ENCODE data around the gene LRMDA.

Gene LRMDA

DNA sequence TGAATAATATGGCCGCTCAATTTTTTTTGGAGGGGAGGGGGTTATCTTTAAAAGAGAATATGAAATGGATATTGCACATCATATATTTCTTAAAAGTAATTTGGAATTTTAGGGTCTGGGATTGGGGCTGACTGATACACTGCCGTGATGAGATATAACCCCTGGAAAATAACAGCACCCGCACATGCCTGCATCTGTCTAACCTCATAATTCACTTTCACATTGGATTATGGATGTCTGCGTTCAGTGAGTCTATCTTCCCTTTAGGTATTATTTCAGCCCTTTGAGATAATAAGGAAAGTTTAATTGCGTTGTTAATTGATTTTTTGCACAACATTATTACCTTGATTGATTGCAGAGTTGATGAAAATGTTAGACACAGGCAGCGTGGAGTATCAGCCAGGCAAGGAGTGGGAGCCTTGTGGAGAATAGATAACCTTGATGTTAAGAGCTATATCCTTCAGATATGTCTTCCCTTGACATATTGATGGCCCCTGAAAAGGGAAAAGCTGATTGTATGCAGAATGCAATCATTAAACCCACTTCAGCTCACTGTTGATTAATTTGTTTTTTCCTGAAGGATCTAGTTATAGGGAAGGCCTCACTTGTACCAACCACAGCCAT, 1111.0 kb downstream of the LRMDA start:
- in situ Hi-C loops (cut with HindIII; ENCODE audit: low sequenced_read_pairs) = no loop called here

DNA sequence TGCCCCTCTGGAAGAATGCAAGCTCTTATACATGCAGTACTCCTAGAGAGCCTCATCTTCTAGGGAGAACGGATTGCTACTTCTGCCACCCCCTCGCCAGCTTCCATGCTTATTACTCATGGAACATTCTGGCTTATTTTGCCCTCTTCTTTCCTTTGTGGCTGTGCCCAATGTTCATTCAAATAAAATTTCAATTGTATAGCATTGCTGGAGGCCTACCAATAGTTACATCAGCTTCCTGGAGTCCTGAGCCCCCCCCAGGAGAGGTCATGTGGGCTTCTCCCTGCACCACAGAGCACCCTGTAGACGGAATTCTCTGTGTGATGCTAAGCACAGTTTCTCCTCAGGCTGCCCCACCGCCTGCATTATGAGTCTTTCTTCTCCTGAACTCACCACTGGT, 1112.2 kb downstream of the LRMDA start:
- no peak overlapping the region for H3K4me3 ChIP-seq (ENCODE audit: low read depth, low read length)
- no peak for DNase-seq (ENCODE audit: low read depth)
- TF ChIP-seq, protein P1, sequence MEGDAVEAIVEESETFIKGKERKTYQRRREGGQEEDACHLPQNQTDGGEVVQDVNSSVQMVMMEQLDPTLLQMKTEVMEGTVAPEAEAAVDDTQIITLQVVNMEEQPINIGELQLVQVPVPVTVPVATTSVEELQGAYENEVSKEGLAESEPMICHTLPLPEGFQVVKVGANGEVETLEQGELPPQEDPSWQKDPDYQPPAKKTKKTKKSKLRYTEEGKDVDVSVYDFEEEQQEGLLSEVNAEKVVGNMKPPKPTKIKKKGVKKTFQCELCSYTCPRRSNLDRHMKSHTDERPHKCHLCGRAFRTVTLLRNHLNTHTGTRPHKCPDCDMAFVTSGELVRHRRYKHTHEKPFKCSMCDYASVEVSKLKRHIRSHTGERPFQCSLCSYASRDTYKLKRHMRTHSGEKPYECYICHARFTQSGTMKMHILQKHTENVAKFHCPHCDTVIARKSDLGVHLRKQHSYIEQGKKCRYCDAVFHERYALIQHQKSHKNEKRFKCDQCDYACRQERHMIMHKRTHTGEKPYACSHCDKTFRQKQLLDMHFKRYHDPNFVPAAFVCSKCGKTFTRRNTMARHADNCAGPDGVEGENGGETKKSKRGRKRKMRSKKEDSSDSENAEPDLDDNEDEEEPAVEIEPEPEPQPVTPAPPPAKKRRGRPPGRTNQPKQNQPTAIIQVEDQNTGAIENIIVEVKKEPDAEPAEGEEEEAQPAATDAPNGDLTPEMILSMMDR (IDR thresholded peaks at IDR 0.05; ENCODE audit: low read depth, low read length, missing control alignments) = no peak
- in situ Hi-C loops (cut with HindIII; ENCODE audit: low sequenced_read_pairs) = no loop called here

More for the DNA sequence above, 1111.0 kb downstream of the LRMDA start:
- DNase-seq (ENCODE audit: low read depth) = no peak
- TF ChIP-seq, protein P1 (IDR thresholded peaks at IDR 0.05; ENCODE audit: low read depth, low read length, missing control alignments) = no peak
- no peak overlapping the region for H3K4me3 ChIP-seq (ENCODE audit: low read depth, low read length)

DNA sequence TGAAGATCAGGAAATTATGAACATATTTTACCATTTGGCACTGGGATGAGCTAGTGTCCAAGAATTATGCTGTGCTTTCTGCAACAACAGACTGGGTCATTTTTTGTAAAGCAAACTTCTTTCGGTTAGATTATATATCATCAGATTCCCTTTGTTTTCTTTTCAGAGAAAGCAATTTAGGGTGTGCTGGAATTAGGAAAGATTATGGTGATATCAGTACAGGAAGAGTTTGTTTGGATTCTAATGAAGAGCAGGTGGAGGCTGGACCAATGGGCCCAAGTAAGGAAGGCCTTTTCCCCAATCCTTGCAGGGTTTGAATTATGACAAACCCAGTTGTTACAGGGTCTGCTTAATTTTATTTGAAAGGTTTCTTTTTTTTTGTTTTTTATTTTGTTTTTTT, 1113.4 kb downstream of the LRMDA start:
- TF ChIP-seq, protein P1 (IDR thresholded peaks at IDR 0.05; ENCODE audit: low read depth, low read length, missing control alignments) = no peak
- no peak overlapping the region for H3K4me3 ChIP-seq (ENCODE audit: low read depth, low read length)
- in situ Hi-C loops (cut with HindIII; ENCODE audit: low sequenced_read_pairs) = no loop called here
- DNase-seq (ENCODE audit: low read depth) = no peak

DNA sequence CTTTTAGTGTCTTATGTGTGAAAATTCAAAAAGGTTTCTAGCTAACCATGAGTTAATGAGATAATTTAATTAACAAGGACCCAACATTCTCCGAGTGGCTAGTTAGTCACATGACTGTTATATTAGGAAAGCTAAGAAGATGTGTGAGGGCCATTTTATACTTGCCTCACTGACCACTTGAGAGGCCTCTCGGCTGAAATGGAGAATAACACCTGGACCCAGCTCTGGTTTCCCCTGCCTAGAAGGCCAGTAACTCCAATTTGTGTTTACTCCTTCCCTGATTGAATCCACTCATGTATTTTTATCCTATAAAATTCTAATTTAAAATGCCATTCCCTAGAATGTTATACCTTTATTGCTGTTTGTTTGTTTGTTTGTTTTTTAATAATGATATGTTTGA, 1115.0 kb downstream of the LRMDA start:
- DNase-seq (ENCODE audit: low read depth) = no peak
- in situ Hi-C loops (cut with HindIII; ENCODE audit: low sequenced_read_pairs) = no loop called here
- no peak overlapping the region for H3K4me3 ChIP-seq (ENCODE audit: low read depth, low read length)
- TF ChIP-seq, protein P1 (IDR thresholded peaks at IDR 0.05; ENCODE audit: low read depth, low read length, missing control alignments) = no peak

GRCh38 chr10:76547352-76547972, 1116.0 kb downstream of the LRMDA start:
- H3K4me3 ChIP-seq (ENCODE audit: low read depth, low read length) = no peak overlapping the region
- in situ Hi-C loops (cut with HindIII; ENCODE audit: low sequenced_read_pairs) = no loop called here
- DNase-seq (ENCODE audit: low read depth) = peak; percentile 80
- TF ChIP-seq, protein P1 (IDR thresholded peaks at IDR 0.05; ENCODE audit: low read depth, low read length, missing control alignments) = peak; percentile 78

GRCh38 chr10:76548716-76549115, 1117.3 kb downstream of the LRMDA start:
- TF ChIP-seq, protein P1 (IDR thresholded peaks at IDR 0.05; ENCODE audit: low read depth, low read length, missing control alignments) = no peak

More at GRCh38 chr10:76548716-76549115, 1117.3 kb downstream of the LRMDA start:
- no peak overlapping the region for H3K4me3 ChIP-seq (ENCODE audit: low read depth, low read length)
- DNase-seq (ENCODE audit: low read depth) = no peak
- in situ Hi-C loops (cut with HindIII; ENCODE audit: low sequenced_read_pairs) = no loop called here

Data from astrocyte of the cerebellum (primary cell).